Stimulated activated CD4-positive, alpha-beta T cell treated with anti-CD3 and anti-CD28 coated beads, Interleukin-1b, Interleukin-23, amount 100 ng/mL, for 1 hour (primary cell): Measurements from ENCODE around the gene BANF1.
"Not testable (repeated sequence)": the region's sequence is repeated elsewhere in the genome, so short reads cannot be mapped to it uniquely, and the experiment has no call there.

Experiments
- DNase-seq, 2 donors: peaks; one replicate each; pipeline ENCODE4 v3.0.0-alpha.2; 2020; ENCODE audit warnings: low read depth in 2 of 2

The BANF1 gene

DNA sequence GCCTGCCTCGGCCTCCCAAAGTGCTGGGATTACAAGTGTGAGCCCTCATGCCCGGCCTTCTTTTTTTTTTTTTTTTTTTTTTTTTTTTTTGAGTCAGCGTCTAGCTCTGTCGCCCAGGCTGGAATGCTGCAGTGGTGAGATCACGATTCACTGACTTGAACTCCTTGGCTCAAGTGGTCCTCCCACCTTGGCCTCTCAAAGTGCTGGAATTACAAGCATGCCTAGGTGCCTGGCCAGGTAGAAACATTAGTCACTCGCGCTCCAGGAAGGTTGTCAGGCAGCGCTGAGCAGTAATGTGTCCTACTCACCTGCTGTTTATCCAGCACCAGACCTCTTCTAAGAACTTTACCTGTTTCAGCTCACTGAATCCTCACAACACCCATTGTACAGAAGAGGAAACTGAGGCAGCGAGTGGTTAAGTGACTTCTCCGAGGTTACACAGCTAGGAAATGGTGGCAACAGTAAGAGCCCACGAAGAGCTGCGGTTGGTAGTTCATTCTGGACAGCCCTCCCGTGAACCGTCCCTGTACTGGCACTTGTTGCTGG, 9.0 kb downstream of the BANF1 start:
- no peak for DNase-seq

DNA sequence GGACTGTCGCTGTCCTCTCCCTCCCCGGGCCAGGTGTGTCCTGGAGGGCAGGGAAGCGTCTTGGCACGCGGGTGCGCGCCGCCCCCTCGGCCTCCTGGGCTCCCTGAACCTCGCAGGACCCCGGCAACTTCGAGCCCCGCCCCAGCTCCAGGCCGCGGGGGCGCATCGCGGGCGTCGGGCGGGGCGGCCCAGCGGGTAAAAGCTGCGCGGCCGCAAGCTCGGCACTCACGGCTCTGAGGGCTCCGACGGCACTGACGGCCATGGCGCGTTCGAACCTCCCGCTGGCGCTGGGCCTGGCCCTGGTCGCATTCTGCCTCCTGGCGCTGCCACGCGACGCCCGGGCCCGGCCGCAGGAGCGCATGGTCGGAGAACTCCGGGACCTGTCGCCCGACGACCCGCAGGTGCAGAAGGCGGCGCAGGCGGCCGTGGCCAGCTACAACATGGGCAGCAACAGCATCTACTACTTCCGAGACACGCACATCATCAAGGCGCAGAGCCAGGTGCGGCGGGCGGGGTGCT, 9.5 kb downstream of the BANF1 start, which contains the start of gene CST6:
Gene CST6 (plus strand): TSS at position 224 of the 519 bp plus-strand sequence. CDS start 37 bp downstream, at position 261.
- DNase-seq, result no peak

DNA sequence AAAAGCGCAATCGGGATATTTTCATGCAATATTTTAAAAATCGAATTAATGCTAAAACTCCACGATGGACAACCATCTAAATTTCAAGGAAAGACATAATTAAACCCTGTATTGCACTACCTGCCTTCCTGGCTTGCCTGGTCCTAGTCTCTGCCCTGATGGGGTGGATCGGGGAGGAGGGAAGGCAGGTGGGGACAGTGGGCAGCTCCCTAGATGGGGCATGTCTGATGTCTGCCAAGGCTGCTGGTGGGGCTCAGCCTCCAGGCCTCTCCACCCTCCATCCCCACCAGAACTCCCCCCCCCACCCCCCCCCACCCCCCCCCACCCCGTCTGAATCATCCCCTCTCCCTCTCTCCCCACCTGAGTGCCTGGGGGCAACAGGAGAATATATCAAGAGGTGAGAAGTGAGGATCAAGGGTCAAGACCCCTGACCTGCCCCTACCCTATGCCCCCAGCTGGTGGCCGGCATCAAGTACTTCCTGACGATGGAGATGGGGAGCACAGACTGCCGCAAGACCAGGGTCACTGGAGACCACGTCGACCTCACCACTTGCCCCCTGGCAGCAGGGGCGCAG, 10.2 kb downstream of the BANF1 start:
- no peak for DNase-seq

DNA sequence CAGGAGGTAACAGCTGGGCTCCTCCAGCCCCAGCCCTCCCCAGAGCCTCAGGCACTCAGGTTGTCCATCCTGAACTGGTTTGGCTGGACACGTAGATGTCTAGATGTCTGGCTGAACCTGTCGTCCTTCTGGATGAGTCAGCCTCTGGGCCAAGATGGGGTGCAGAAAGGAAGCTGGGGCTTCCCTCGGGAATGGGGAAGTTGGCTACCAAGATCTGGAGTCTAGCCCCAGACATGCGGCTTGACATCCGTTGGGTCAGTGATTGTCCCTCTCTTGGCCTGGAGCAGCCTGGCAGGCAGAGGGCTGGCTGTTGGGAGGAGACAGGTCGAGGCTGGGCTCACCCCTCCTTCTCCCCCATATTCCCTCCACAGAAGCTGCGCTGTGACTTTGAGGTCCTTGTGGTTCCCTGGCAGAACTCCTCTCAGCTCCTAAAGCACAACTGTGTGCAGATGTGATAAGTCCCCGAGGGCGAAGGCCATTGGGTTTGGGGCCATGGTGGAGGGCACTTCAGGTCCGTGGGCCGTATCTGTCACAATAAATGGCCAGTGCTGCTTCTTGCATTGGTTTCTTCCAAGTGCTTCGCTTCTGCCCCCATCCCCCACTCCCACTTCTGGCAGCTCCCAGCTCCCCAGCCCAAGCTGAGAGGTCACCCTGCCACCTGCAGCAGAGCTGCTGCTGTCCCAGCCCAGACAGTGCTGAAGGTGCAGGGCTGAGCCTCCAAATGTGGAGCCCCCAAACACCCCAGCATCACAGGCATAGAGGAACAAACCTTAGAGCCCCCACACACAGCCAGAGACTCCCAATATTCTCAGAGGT, 10.9 kb downstream of the BANF1 start:
- DNase-seq, result no peak

DNA sequence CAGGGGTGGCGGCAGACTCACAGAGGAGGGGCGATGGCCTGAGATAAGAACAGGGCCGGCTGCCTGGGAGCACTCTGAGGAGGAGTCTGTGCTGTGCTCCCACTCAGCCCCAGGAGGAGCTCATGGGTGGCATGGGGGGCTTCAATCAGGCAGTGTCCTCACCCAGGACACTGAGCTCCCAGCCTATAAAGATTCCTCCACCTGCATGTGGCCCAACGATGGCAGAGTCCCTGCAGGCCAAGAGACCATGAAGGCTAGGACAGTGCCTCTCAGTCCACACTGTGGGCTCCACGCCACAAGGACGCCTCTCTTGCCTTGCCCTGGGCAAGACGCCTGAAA, 11.4 kb downstream of the BANF1 start:
- DNase-seq, result no peak

GRCh38 chr11:66014804-66015453, 12.6 kb downstream of the BANF1 start:
- no peak for DNase-seq

GRCh38 chr11:66015454-66015881, 13.2 kb downstream of the BANF1 start:
- no peak for DNase-seq

GRCh38 chr11:66015936-66016792, 13.9 kb downstream of the BANF1 start:
- no peak for DNase-seq

DNA sequence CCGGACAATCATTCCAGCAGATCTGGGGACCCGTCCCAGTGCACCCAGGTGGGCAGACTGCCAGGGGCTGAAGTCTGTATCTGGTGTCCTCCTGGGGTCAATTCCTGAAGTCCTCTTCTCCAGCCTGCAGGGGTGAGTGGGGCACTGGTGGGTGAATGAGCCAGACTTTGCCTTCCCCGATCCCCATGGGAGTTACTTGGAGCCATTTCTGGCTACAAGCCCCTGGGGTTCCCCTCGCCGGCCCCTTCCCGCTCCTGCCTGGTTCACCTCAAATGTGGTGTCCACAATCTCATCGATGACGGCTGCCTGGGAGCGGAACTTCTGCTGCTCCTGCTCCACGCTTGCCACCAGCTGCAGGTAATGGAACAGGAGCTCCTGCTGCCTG, 14.5 kb downstream of the BANF1 start:
- DNase-seq, result no peak

DNA sequence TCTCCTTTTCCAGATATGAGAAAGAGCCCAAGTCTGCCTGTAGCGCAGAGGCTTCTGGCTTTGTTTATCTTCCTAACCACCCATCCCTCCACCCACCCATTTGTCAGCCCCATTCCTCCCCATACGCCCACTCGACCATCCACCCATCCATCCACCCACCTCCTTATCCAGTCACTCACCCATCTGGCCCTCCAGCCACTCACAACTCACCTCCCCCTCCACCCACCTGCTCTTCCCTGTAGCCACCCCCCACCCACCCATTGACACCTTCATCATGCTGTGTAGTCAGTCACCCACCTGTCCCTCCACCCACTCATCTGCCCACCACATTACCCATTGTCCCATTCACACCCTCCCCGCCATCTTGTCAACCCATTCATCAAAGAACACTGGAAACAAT, 15.0 kb downstream of the BANF1 start:
- DNase-seq, result no peak

DNA sequence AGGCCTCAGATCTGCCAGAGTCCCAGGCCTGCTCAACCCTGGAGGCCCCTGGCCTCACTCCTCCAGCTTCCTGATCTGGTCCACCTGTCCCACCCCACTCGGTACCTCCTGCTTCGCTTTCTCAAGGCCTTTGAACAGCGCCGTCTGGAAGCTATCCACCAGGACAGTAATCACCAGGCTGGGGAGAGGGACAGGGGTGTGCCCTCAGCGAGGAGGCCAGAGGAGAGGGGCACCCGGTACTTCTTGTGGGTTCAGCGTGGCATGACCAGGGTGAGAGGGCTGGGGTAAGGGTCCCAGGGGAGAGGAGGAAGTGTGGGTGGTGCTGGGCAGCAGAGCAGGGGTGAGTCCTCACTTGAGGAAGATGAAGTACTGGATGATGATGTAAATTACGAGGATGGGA, 17.9 kb downstream of the BANF1 start:
- no peak for DNase-seq

DNA sequence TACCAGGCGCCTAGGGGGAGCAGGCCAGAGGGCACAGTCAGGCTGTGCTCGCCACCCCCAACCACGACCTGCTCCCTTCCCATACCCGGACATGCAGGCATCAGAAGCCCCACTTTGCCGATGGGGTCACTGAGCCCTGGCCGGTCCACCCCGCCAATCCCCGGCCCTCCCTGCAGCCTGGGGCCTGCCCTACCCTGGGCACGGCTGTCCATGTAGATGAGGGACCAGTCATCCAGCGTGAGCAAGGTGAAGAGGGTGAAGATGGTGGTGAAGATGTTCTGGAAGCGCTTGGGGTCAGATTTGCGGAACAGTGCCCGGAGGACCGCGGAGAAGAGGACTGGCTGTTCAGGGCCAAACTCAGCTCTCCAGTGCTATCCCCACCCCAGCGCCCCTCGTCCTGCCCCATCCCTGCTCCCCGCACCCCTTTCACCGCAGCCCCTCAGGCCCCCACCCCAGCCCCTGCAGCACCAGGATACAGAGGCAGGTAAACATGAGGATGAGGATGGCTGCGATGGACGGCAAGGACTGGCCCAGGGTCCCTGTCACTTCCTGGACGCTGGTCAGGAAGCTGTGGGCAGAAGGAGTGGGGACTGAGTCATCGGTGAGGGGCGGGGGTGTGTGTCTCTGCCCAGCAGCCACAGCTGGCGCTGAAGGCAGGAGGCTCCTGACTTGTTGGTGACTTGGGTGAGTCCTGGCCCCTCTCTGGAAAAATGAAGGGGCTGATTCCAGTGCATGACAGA, 18.5 kb downstream of the BANF1 start:
- DNase-seq, result no peak

GRCh38 chr11:66022401-66023185, 20.3 kb downstream of the BANF1 start:
- DNase-seq, result peak; percentile 41 to 78

DNA sequence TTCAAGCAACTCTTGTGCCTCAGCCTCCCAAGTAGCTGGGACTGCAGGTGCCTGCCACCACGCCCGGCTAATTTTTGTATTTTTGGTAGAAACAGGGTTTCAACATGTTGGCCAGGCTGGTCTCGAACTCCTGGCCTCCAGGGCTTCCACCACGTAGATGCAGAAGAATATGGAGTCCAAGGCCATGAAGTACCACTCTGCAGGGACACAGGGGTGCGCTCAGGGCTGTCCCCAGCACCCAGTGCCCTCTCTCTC, 20.8 kb downstream of the BANF1 start:
- DNase-seq, result not testable (repeated sequence)

DNA sequence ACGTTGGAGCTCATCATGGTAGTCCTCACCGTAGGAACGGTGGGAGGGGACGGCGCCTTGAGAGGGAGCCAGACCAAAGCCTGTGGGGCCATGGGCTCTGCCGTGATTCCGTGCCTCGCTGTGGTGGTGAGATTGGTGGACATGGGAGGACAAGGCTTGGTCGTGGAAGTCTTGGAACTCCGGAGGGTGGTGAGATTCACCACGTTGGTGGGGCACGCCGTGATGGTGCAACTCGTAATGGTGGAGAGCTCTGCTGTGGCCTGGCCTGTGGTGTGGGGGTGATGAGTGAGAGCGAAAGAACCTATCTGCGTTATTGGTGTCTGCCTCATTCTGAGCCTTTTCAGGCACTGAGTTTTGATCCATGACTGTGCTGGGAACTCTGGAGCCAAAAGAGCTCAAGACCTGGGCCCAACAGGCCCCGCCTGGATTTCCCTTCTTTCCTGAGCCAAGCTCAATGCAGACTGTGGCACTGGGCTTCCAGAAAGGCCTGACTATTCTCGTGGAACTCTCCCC, 23.8 kb downstream of the BANF1 start, which contains the start of gene CATSPER1:
Gene CATSPER1 (minus strand): TSS at position 463 of the 513 bp plus-strand sequence. CDS start 100 bp downstream, at position 363.
- DNase-seq, result no peak

- DNase-seq, result no peak
These were observed 30.8 kb downstream of the BANF1 start for GRCh38 chr11:66032957-66033735.

DNA sequence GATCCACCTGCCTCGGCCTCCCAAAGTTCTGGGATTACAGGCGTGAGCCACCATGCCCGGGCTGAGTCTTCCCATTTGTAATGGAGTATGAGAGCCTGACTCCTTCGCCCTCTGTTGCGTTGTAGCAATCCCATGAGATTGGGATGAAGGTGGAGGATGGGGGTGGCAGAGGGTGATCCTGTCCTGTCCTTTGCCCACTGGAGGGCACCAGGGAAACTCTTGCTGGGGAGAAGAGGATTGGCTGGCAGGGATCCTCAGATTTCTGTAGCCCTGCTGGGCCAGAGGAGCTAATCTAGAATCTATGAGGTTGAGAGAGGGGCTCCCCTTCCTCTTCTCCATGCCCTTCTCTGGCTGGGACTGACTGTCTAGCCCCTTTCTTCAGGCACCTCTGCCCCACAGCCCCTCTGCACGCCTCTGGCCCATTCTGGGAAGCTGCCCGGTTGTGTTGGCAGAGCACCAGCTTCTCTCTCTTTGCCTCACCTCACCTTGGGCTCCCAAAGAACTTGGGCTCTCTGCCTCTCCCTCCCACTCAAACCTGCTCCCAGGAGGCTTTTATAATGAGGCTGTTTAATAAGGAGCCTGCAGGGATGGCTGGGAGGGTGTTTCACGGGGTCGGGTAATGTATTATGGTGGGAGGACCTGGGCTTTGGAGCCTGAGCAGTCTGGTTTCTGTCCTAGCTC, 33.5 kb downstream of the BANF1 start:
- DNase-seq, result no peak

DNA sequence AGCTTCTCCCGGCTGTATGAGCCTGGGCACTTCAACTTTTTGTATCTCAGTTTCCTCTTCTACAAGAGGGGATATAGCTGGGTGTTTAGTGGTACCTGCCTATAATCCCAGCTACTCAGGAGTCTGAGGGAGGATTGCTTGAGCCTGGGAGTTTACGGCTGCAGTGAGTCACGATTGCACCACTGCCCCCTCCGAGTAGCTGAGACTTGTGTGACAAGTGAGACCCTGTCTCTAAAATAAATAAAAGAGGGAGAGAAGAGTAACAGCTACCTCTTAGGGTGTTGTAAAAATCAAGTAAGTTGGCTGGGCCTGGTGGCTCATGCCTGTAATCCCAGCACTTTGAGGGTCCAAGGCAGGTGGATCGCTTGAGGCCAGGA, 34.0 kb downstream of the BANF1 start:
- no peak for DNase-seq

GRCh38 chr11:66037327-66037726, 35.0 kb downstream of the BANF1 start:
- DNase-seq, result no peak
